ENCODE data around the gene MDN1. TPM values are rescaled to one million over a fixed set of nuclear protein-coding genes. Genes with fewer than 3 reads are reported as not detected.

The MDN1 gene
- total and polyA plus RNA-seq, 8 donors, result 24.6 to 42.2 (median 39.7) TPM

DNA sequence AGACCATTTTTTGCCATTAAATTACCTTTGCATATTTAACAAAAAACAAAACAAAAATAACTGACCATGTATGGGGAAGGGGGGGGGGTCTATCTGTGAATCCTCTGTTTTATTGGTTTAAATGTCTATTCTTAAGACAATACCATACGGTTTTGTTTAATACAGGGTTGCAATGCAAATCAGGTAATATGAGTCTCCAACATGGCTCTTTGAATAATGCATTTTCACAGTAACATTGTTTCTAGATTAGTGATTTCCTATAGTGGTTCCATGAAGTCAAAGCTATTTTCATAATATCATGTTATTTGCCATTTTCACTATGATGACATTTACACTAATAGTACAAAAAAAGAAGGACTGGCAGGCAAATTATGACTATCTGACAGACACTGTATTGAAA lies 116.3 kb downstream of the MDN1 start:
- ATAC-seq, result no peak
- intact Hi-C loops (cut with DNase I), result no loop called here
- no peaks in the 10 kb centered on the region for H3K9me3 ChIP-seq
- peaks cover 0 to 85% of the 10 kb centered on the region in 2 donors for H3K36me3 ChIP-seq
- H3K27ac ChIP-seq, result no peak overlapping the region
- H3K27me3 ChIP-seq, result no peaks in the 10 kb centered on the region
- H3K4me1 ChIP-seq, result no peaks in the 10 kb centered on the region
- DNase-seq, result no peak
- TF ChIP-seq, protein P1, sequence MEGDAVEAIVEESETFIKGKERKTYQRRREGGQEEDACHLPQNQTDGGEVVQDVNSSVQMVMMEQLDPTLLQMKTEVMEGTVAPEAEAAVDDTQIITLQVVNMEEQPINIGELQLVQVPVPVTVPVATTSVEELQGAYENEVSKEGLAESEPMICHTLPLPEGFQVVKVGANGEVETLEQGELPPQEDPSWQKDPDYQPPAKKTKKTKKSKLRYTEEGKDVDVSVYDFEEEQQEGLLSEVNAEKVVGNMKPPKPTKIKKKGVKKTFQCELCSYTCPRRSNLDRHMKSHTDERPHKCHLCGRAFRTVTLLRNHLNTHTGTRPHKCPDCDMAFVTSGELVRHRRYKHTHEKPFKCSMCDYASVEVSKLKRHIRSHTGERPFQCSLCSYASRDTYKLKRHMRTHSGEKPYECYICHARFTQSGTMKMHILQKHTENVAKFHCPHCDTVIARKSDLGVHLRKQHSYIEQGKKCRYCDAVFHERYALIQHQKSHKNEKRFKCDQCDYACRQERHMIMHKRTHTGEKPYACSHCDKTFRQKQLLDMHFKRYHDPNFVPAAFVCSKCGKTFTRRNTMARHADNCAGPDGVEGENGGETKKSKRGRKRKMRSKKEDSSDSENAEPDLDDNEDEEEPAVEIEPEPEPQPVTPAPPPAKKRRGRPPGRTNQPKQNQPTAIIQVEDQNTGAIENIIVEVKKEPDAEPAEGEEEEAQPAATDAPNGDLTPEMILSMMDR (IDR thresholded peaks at IDR 0.05), result no peak
- H3K4me3 ChIP-seq, result no peak overlapping the region

DNA sequence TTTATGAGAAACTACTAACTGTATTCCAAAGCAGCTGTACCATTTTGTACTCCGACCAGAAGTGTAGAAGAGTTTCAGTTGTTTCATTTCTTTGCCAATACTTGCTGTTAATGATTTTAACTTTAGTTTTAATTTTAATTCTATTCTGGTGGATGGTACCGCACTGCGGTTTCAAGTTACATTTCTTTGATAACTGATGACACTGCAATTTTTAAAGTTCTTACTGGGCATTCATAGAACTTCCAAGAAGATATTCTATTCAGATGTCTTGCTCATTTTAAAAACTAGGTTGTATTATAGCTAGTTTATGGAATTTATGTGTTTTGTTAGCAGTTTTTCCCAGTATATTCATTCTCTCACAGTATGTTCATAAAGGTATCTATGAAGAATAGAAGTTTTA lies 117.2 kb downstream of the MDN1 start:
- Histone ChIP-seq H3K27me3 (no peaks in the 10 kb centered on the region), H3K36me3 (peaks cover 0 to 84% of the 10 kb centered on the region in 2 donors), H3K4me3 (no peak overlapping the region), H3K9me3 (no peaks in the 10 kb centered on the region), H3K4me1 (no peaks in the 10 kb centered on the region), H3K27ac (no peak overlapping the region)
- ATAC-seq (no peak), DNase-seq (no peak)
- intact Hi-C loops (cut with DNase I), result no loop called here
- TF ChIP-seq, protein P1 (IDR thresholded peaks at IDR 0.05), result no peak

DNA sequence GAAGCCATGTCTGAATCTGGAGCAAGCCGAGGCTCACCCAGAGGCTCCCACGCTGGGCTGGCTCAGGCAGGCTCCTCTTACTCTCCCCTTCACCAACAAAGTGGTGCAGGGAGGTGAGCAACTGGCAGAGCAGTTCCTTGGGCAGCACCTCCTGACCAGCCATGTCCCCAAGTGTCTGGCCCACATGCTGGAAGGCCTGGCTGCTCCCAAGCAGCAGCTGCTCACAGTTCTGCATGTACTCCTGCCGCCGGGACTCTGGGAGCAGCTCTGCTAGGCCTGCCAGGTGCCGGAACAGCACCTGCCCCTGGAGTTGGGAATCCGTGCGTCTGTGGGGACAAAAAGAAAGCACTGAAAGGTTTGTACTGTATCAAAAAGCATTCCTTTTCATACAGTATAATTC lies 123.9 kb downstream of the MDN1 start:
- H3K27ac ChIP-seq, result no peak overlapping the region
- H3K9me3 ChIP-seq, result no peaks in the 10 kb centered on the region
- H3K4me3 ChIP-seq, result no peak overlapping the region
- ATAC-seq (no peak), DNase-seq (no peak)
- H3K36me3 ChIP-seq, result peaks cover 0 to 93% of the 10 kb centered on the region in 2 donors
- no peaks in the 10 kb centered on the region for H3K4me1 ChIP-seq
- no peaks in the 10 kb centered on the region for H3K27me3 ChIP-seq
- intact Hi-C loops (cut with DNase I), result no loop called here
- TF ChIP-seq, protein P1 (IDR thresholded peaks at IDR 0.05), result no peak

DNA sequence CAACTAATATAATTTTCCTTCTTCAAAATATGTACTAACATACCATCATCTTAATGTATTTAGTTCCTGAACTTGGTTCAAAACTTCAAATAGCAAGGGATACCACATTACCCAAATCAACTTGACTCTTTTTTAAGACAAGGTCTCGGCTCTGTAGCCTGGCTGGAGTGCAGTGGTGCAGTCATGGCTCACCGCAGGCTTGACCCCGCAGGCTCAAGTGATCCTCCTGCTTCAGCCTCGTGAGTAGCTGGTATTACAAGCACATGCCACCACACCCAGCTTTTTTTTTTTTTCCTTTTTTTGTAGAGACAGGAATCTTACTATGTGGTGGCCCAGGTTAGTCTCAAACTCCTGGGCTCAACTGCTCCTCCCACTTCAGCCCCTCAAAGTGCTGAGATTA lies 125.2 kb downstream of the MDN1 start:
- H3K27ac ChIP-seq, result no peak overlapping the region
- intact Hi-C loops (cut with DNase I), result no loop called here
- no peak for DNase-seq
- H3K27me3 ChIP-seq, result no peaks in the 10 kb centered on the region
- no peaks in the 10 kb centered on the region for H3K9me3 ChIP-seq
- TF ChIP-seq, protein P1 (IDR thresholded peaks at IDR 0.05), result no peak
- peak; percentile 53 for ATAC-seq
- no peaks in the 10 kb centered on the region for H3K4me1 ChIP-seq
- peaks cover 0 to 94% of the 10 kb centered on the region in 2 donors for H3K36me3 ChIP-seq
- H3K4me3 ChIP-seq, result no peak overlapping the region

DNA sequence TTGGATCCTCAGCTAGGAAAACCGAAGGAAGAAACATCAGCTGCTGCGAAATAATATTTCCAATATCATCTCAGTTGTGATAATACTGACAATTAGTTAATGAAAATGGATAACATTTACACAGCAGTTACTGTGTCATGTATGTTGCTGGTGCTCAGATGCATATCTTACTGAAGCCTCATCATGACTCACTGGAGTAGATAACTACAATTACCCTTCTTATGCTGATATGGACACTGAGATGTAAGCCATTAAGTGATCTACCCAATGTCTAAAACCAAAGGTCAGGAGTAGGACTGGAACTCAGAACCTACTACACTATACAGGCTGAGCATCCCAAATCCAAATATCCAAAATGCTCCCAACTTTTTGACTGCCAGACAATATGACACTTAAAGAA lies 126.4 kb downstream of the MDN1 start:
- Histone ChIP-seq H3K27me3 (no peaks in the 10 kb centered on the region), H3K36me3 (peaks cover 0 to 94% of the 10 kb centered on the region in 2 donors), H3K27ac (no peak overlapping the region), H3K9me3 (no peaks in the 10 kb centered on the region), H3K4me3 (no peak overlapping the region), H3K4me1 (no peaks in the 10 kb centered on the region)
- TF ChIP-seq, protein P1 (IDR thresholded peaks at IDR 0.05), result no peak
- DNase-seq (no peak), ATAC-seq (no peak)
- intact Hi-C loops (cut with DNase I), result no loop called here
